Peyer's patch (tissue), 4 donors: ENCODE results near the gene HCFC1. TPM values are rescaled to one million over a fixed set of nuclear protein-coding genes. Genes with fewer than 3 reads are reported as not detected.
A peak's percentile ranks its signal among the peaks of the same experiment; 100 is the strongest.

ENCODE experiments used
- DNase-seq, 3 donors: peaks; one replicate each; pipeline ENCODE4 v3.0.0-alpha.2; 2017 to 2019
- H3K27ac ChIP-seq, 4 donors: fragments of 200-600 bp; sonication (generic); one replicate each; pipeline ENCODE4 v1.5.1; 2016 to 2019
- H3K27me3 ChIP-seq, 2 donors: fragments of 200-600 bp; sonication (generic); one replicate each; pipeline ENCODE4 v1.5.1; 2019
- H3K36me3 ChIP-seq, 3 donors: fragments of 200-600 bp; sonication (generic); one replicate each; pipeline ENCODE4 v1.5.1; 2016 to 2019
- H3K4me1 ChIP-seq, 4 donors: fragments of 200-600 bp; sonication (generic); one replicate each; pipeline ENCODE4 v1.5.1; 2016 to 2019
- H3K4me3 ChIP-seq, 4 donors: fragments of 200-600 bp; sonication (generic); 1 replicate in 3 of 4; 2 replicates in 1 of 4; pipeline ENCODE4 v1.5.1; 2016 to 2019; ENCODE audit warnings: mild to moderate bottlenecking in 1 of 4
- H3K9me3 ChIP-seq, 4 donors: fragments of 200-600 bp; sonication (generic); one replicate each; pipeline ENCODE4 v1.5.1; 2016 to 2019; ENCODE audit warnings: mild to moderate bottlenecking in 1 of 4
- POLR2A ChIP-seq, 2 donors: fragments of 450-650 bp; IDR thresholded peaks; one replicate each; pipeline ENCODE4 v1.5.1; 2017; ENCODE audit warnings: antibody characterized with exemption in 2 of 2, mild to moderate bottlenecking in 2 of 2, moderate library complexity in 2 of 2
- total RNA-seq, 4 donors: library from RNA; depleted of rRNA; stranded (reverse); fragments of >200 nt; gene quantifications; one replicate each; pipeline ENCODE4 v1.1.0, GENCODE V29; 2016
- TF ChIP-seq, protein P1 (sequence below), 6 experiments: fragments of 450-650 bp in 4 of 6; fragments of 200-600 bp in 2 of 6; sonication (generic) in 1 of 6; IDR thresholded peaks; one replicate each; pipeline ENCODE4 v1.5.1; 2017 to 2019; ENCODE audit warnings: antibody characterized with exemption in 6 of 6, mild to moderate bottlenecking in 3 of 6, moderate library complexity in 1 of 6

Gene HCFC1
- total RNA-seq, 4 donors from 2014 or later: 44.1 to 70.6 (median 55.6) TPM

DNA sequence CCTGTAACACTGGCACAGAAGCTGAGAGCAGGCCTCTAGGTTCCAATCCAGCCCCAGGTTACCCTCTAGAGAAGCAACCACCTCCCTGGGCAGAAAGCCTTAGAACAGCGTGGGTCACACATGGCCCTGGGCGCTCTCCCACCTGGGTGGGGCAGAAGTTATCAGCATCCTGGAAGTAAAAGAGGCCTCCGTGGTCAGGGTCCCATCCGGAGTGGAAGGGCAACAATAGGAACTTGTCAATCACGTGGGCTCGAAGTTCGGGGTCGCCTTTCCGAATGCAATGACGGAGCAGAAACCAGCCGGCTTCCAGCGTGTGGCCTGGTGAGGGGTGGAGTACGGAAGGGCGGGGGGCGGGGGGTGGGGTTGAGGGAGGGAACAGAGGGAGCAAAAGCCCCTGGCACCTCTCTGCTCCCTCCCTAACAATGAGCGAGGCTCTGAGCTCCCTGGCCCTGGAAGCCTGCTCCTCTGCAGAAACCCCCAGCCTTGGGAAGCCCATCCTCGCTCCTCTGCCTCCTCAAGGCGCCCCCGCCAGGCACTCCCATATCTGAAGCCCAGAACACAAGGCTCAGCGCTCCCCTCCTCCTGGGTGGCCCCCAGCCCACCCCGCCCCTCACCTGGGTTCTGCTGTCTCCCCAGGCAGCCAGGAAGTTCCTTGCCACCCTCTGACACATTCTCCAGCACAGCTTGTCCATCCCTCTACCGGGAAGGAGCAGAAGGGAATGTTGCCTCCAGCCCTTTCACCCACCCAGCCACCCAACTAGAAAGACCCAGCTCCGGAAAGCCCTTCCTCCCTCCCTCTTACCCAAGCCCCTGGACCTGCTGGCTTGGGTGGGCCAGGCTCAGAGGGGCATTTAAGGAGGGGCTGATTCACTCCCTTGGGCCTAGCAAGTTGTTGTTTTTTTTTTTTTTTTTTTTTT, 30.0 kb downstream of the HCFC1 start:
- Histone ChIP-seq H3K9me3 (no peaks in the 10 kb centered on the region), H3K4me1 (no peaks in the 10 kb centered on the region), H3K27me3 (no peaks in the 10 kb centered on the region), H3K4me3 (no peak overlapping the region), H3K36me3 (no peaks in the 10 kb centered on the region), H3K27ac (peak overlapping the region in 1 of 4 donors; percentile 35)
- TF ChIP-seq, protein P1, sequence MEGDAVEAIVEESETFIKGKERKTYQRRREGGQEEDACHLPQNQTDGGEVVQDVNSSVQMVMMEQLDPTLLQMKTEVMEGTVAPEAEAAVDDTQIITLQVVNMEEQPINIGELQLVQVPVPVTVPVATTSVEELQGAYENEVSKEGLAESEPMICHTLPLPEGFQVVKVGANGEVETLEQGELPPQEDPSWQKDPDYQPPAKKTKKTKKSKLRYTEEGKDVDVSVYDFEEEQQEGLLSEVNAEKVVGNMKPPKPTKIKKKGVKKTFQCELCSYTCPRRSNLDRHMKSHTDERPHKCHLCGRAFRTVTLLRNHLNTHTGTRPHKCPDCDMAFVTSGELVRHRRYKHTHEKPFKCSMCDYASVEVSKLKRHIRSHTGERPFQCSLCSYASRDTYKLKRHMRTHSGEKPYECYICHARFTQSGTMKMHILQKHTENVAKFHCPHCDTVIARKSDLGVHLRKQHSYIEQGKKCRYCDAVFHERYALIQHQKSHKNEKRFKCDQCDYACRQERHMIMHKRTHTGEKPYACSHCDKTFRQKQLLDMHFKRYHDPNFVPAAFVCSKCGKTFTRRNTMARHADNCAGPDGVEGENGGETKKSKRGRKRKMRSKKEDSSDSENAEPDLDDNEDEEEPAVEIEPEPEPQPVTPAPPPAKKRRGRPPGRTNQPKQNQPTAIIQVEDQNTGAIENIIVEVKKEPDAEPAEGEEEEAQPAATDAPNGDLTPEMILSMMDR (IDR thresholded peaks at IDR 0.05): no peak
- no peak for TF ChIP-seq POLR2A (IDR thresholded peaks at IDR 0.05)
- DNase-seq: no peak

DNA sequence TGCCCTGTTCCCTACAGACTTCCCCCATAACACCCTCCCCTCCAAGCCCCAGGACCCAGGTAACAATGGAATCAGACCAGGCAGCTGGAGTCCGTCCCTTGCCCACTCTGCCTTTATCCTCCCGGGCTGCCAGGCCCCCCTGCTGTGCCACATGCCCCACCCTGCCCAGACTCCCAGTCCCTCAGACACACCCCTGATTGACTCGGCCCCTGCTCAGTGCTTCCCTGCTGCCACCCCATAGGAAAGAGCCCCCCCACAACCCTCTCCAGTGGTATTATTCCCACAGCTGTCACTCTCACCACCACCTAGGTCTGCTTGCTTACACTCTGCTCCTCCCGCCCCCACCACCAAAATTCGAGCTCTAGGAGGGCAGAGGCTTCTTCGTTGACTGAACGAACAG, 32.0 kb downstream of the HCFC1 start:
- H3K4me1 ChIP-seq: peaks cover 0 to 6% (median 0%) of the 10 kb centered on the region in 4 donors
- DNase-seq: no peak
- H3K36me3 ChIP-seq: no peaks in the 10 kb centered on the region
- TF ChIP-seq, protein P1 (IDR thresholded peaks at IDR 0.05): no peak
- TF ChIP-seq POLR2A (IDR thresholded peaks at IDR 0.05): no peak
- no peak overlapping the region for H3K4me3 ChIP-seq
- H3K27me3 ChIP-seq: no peaks in the 10 kb centered on the region
- H3K27ac ChIP-seq: no peak overlapping the region
- no peaks in the 10 kb centered on the region for H3K9me3 ChIP-seq

DNA sequence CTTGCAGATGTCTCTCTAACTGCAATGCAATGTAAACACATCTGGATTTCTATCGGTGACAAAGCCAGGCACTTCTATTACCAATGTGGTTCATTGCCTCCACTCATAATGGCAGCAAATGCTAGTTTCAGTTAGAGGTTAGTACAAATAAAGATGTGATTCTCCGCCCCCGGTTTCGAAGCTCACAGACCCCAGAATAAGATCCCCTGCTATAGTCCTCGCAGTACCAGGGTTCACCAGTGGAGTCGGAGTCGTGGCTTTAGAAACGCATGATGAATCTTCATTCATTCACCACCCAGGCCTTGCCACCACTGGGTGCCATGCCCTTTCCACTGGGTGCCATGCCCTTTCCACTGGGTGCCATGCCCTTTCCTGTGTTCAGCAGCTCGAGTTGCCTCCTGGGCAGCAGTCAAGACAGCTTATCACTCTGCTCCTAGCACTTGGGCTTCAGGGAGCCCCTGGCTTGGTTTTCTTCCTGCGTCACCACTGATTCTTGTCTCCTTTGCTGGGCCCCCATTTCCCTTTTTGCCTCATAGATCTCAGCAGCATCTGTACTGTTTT, 33.3 kb downstream of the HCFC1 start:
- H3K27me3 ChIP-seq: no peaks in the 10 kb centered on the region
- H3K4me1 ChIP-seq: peaks cover 0 to 14% (median 0%) of the 10 kb centered on the region in 4 donors
- H3K4me3 ChIP-seq: no peak overlapping the region
- H3K9me3 ChIP-seq: no peaks in the 10 kb centered on the region
- H3K27ac ChIP-seq: no peak overlapping the region
- H3K36me3 ChIP-seq: no peaks in the 10 kb centered on the region
- TF ChIP-seq, protein P1 (IDR thresholded peaks at IDR 0.05): peak in 1 of 6 experiments; percentile 9
- TF ChIP-seq POLR2A (IDR thresholded peaks at IDR 0.05): no peak
- no peak for DNase-seq

DNA sequence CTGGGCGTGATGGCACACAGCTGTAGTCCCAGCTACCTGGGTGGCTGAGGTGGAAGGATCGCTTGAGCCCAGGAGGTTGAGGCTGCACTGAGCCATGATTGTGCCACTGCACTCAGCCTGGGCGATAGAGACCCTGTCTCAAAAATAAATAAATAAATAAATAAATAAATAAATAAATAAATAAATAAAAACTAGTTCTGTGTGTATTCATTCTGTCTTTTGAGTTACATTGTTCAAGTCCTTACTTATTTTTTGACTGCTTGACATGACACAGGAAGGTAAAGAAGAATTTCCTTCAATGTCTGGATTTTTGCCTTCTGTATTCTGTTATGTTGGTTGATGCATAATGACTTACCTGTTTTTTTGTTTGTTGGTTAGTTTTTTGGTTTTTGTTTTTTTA, 34.6 kb downstream of the HCFC1 start:
- H3K9me3 ChIP-seq: no peaks in the 10 kb centered on the region
- H3K4me1 ChIP-seq: peaks cover 0 to 14% (median under 1%) of the 10 kb centered on the region in 4 donors
- peaks cover 0 to 3% (median 0%) of the 10 kb centered on the region in 3 donors for H3K36me3 ChIP-seq
- no peaks in the 10 kb centered on the region for H3K27me3 ChIP-seq
- H3K4me3 ChIP-seq: no peak overlapping the region
- no peak for TF ChIP-seq POLR2A (IDR thresholded peaks at IDR 0.05)
- TF ChIP-seq, protein P1 (IDR thresholded peaks at IDR 0.05): no peak
- no peak for DNase-seq
- no peak overlapping the region for H3K27ac ChIP-seq

DNA sequence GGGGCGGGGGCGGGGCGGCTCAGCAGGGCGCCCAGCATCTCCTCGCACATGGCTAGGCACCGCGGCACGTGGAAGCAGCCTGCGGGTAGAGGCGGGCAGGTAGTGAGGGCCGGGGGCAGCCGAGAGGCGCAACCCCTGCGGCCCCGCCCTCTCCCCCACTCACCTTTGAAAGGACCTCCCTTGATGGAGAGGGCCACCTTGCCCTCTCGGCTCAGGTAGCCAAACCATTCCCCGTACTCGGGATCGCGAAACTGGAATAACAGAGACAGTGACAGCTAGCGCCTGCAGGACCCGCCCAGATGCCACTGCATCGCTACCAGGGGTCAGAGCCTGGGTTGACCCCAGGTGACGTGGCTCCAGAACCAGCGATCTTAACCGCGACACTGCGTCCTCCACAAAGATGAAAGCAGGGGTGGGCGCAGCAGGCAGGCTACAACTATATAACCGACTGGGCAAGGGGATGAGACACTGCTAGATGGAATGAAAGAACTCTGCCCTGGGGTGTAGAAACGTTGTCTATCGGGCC, 36.2 kb downstream of the HCFC1 start:
- peak overlapping the region in 2 of 4 donors; percentile 66 to 71 for H3K27ac ChIP-seq
- H3K9me3 ChIP-seq: no peaks in the 10 kb centered on the region
- TF ChIP-seq, protein P1 (IDR thresholded peaks at IDR 0.05): no peak
- TF ChIP-seq POLR2A (IDR thresholded peaks at IDR 0.05): no peak
- H3K4me1 ChIP-seq: peaks cover 0 to 14% (median 2%) of the 10 kb centered on the region in 4 donors
- H3K4me3 ChIP-seq: peak overlapping the region; percentile 49 to 87 (median 78)
- H3K27me3 ChIP-seq: no peaks in the 10 kb centered on the region
- H3K36me3 ChIP-seq: peaks cover 0 to 17% (median 0%) of the 10 kb centered on the region in 3 donors
- no peak for DNase-seq
